ENCODE data around the gene EGFR. TPM values are rescaled to one million over a fixed set of nuclear protein-coding genes. Genes with fewer than 3 reads are reported as not detected.

EGFR gene
- total and polyA plus RNA-seq, 2 donors (not counting 3 experiments of a cell fraction or from before 2014, with no cell fraction given) = 1.5 to 4.1 TPM

DNA sequence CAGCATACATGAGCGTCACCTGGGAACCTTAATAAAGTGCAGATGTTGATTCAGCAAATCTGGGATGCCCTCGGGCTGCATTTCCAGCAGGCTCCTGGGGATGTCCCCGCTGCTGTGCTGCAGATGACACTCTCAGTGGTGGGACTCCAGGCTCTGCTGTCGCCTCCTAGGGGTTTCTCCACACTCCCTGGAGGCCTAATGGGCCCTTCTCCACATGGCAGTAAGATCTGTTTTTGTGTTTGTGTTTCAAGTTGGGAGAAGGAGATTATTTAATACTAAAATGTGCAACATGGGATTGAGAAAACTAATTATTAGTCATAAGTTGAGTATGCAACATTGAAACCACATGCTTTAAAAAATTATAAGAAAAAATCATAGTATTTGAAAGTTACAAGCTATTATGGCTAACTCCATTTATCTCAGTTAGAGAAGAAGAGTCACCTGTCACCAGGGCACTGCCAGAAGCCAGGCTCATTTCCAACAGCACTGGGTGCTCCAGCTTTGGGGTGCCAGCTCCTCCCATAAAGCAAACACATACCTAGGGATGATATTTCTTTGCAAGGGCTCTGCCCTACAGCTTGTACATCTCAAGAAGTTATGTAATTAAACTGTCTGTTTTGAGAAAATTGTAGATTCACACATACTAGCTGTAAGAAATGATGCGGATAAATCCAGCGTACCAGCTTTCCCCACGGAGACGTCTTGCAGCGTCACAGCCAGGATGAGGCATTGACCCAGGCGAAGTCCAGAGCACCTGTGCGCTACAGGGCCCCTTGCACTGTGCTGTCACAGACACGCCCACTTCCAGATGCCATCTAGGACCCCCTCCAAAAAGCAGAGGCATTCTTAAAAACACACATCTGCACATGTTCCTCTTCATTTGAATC, 106.4 kb downstream of the EGFR start:
- H3K36me3 ChIP-seq (ENCODE audit: control insufficient read depth in 2 of 2, extremely low read depth in 1 of 2, insufficient read depth in 2 of 2, low read length in 2 of 2) = no peaks in the 10 kb centered on the region
- H3K9ac ChIP-seq (replicated peaks; ENCODE audit: extremely low read depth, insufficient read depth, low read length) = no peak overlapping the region
- no peak for TF ChIP-seq MYC (IDR thresholded peaks at IDR 0.05; ENCODE audit: low read depth, low read length)
- TF ChIP-seq POLR2A (IDR thresholded peaks at IDR 0.05; ENCODE audit: low read depth, low read length) = no peak
- TF ChIP-seq, protein P1, sequence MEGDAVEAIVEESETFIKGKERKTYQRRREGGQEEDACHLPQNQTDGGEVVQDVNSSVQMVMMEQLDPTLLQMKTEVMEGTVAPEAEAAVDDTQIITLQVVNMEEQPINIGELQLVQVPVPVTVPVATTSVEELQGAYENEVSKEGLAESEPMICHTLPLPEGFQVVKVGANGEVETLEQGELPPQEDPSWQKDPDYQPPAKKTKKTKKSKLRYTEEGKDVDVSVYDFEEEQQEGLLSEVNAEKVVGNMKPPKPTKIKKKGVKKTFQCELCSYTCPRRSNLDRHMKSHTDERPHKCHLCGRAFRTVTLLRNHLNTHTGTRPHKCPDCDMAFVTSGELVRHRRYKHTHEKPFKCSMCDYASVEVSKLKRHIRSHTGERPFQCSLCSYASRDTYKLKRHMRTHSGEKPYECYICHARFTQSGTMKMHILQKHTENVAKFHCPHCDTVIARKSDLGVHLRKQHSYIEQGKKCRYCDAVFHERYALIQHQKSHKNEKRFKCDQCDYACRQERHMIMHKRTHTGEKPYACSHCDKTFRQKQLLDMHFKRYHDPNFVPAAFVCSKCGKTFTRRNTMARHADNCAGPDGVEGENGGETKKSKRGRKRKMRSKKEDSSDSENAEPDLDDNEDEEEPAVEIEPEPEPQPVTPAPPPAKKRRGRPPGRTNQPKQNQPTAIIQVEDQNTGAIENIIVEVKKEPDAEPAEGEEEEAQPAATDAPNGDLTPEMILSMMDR (IDR thresholded peaks at IDR 0.05; ENCODE audit: extremely low read depth in 1 of 2, insufficient read depth in 1 of 2, low read depth in 1 of 2, low read length in 2 of 2) = peak in 1 of 2 donors; percentile 5
- no peak for TF ChIP-seq GATA2 (IDR thresholded peaks at IDR 0.05; ENCODE audit: insufficient read depth, insufficient read length, low read depth, low read length)
- TF ChIP-seq EZH2 (IDR thresholded peaks at IDR 0.05; ENCODE audit: borderline replicate concordance, low read depth, low read length, severe bottlenecking) = no peak
- no peak for TF ChIP-seq JUN (IDR thresholded peaks at IDR 0.05; ENCODE audit: borderline replicate concordance, insufficient read depth, insufficient read length, low read depth)
- TF ChIP-seq, protein P2, sequence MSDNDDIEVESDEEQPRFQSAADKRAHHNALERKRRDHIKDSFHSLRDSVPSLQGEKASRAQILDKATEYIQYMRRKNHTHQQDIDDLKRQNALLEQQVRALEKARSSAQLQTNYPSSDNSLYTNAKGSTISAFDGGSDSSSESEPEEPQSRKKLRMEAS (IDR thresholded peaks at IDR 0.05; ENCODE audit: insufficient read depth, insufficient read length) = no peak
- no TSS peak for BruUV-seq (replicated peaks)
- H3K4me3 ChIP-seq (replicated peaks in 1 of 3; ENCODE audit: insufficient read depth in 1 of 3, low read depth in 1 of 3, low read length in 3 of 3) = no peak overlapping the region
- H3K9me3 ChIP-seq (replicated peaks; ENCODE audit: control insufficient read depth, insufficient read depth, low read length) = no peaks in the 10 kb centered on the region
- ChIA-PET CTCF (interaction anchor here (0.7 to 2.2 kb wide), 2 partner anchors 8 to 130 kb away, joined by 3 to 6 read pairs; no protein-coding TSS in a partner anchor), POLR2A (no interaction called here)
- no peak for DNase-seq (ENCODE audit: low read depth, low spot score)
- H3K9me1 ChIP-seq (replicated peaks; ENCODE audit: control insufficient read depth, extremely low read depth, insufficient read depth, low read length) = no peaks in the 10 kb centered on the region
- no peak overlapping the region for H3K4me2 ChIP-seq (ENCODE audit: insufficient read depth, low read length)
- H2AFZ ChIP-seq (ENCODE audit: low read depth, low read length) = no peak overlapping the region
- peaks cover 6 to 16% of the 10 kb centered on the region in 2 experiments for H3K27me3 ChIP-seq (ENCODE audit: control insufficient read depth in 2 of 2, insufficient read depth in 2 of 2, low read length in 2 of 2)
- FAIRE-seq = no peak
- H3K4me1 ChIP-seq (ENCODE audit: control insufficient read depth, extremely low read depth, insufficient read depth, low read length) = peaks cover 26% of the 10 kb centered on the region
- dilution Hi-C loops (cut with MboI; ENCODE audit: extremely low pct_ligation_motif_present, low sequenced_read_pairs) = no loop called here
- no peak overlapping the region for H3K27ac ChIP-seq (ENCODE audit: insufficient read depth, low read depth, low read length)
- no peaks in the 10 kb centered on the region for H4K20me1 ChIP-seq (replicated peaks; ENCODE audit: control insufficient read depth, extremely low read depth, insufficient read depth, low read length)
- intact Hi-C loops (cut with micrococcal nuclease) = no loop called here
- H3K79me2 ChIP-seq (ENCODE audit: control insufficient read depth, insufficient read depth, low read length) = no peaks in the 10 kb centered on the region

Measured in endothelial cell of umbilical vein (primary cell).